ENCODE data around the gene MAGOHB. TPM values are rescaled to one million over a fixed set of nuclear protein-coding genes. Genes with fewer than 3 reads are reported as not detected.

Gene MAGOHB
- total RNA-seq, 3 donors from 2014 or later (not counting 1 experiment from before 2014, with no cell fraction given), result 13.0 to 16.3 (median 13.1) TPM

DNA sequence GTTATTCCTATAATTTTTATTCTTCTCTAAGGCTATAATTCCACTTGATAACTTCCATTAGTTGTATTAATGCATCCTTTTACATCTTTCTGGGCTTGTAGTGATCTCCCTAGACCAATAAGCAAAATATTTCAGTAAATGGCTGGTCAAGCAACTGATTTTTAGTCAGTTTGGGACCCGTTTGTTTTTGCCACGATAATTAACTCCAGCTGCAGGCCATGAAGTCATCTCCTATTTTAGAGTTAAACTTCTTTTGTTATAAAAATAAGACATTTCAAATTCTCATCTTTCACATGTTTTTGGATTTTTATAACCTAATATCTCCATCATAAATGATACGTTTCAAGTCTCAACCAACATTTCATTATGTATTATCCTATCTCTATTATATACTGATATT is 49.4 kb downstream of the MAGOHB start:
- intact Hi-C loops (cut with micrococcal nuclease), result loop anchor here (5.0 kb wide), 2 partner anchors 108 to 197 kb away; partner anchors contain the start of gene STYK1
- Mint-ChIP-seq H3K27ac (no peak overlapping the region), H3K36me3 (no peaks in the 10 kb centered on the region)

DNA sequence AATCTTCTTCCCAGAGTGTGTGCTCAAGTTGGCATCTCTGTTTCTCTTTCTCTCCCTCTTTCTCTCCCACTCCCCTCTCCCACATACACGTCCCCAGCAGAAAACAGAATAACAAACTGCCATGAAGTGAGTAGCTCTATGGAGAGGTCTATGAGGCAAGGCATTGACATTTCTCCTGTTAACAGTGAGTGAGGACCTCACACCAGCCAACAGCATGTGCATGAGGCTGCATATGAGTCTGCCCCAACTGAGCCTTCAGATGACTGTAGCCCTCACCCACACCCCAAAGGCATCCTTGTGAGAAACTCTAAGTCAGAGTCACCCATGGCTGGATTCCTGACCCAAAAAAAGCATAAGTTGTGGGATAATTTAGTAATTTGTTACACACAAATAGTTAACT is 50.4 kb downstream of the MAGOHB start:
- Mint-ChIP-seq H3K27me3 (ENCODE audit: low read depth in 2 of 2) (peaks cover 0 to 3% of the 10 kb centered on the region in 2 donors), H3K27ac (no peak overlapping the region), H3K36me3 (no peaks in the 10 kb centered on the region), H3K4me1 (peaks cover 33 to 35% of the 10 kb centered on the region in 2 donors), H3K9me3 (peaks cover 0 to 2% of the 10 kb centered on the region in 2 donors), H3K4me3 (no peak overlapping the region)
- intact Hi-C loops (cut with micrococcal nuclease), result loop anchor here (5.0 kb wide), 2 partner anchors 109 to 196 kb away; partner anchors contain the start of gene STYK1
- no peak overlapping the region for H3K4me3 ChIP-seq (ENCODE audit: low read length)
- ATAC-seq, result no peak
- TF ChIP-seq, protein P1, sequence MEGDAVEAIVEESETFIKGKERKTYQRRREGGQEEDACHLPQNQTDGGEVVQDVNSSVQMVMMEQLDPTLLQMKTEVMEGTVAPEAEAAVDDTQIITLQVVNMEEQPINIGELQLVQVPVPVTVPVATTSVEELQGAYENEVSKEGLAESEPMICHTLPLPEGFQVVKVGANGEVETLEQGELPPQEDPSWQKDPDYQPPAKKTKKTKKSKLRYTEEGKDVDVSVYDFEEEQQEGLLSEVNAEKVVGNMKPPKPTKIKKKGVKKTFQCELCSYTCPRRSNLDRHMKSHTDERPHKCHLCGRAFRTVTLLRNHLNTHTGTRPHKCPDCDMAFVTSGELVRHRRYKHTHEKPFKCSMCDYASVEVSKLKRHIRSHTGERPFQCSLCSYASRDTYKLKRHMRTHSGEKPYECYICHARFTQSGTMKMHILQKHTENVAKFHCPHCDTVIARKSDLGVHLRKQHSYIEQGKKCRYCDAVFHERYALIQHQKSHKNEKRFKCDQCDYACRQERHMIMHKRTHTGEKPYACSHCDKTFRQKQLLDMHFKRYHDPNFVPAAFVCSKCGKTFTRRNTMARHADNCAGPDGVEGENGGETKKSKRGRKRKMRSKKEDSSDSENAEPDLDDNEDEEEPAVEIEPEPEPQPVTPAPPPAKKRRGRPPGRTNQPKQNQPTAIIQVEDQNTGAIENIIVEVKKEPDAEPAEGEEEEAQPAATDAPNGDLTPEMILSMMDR (IDR thresholded peaks at IDR 0.05), result no peak
- no peak for DNase-seq
- H3K27me3 ChIP-seq (ENCODE audit: control insufficient read depth, insufficient read depth, low read length), result no peaks in the 10 kb centered on the region
- no peak overlapping the region for H3K27ac ChIP-seq (ENCODE audit: low read length)
- peaks cover 18% of the 10 kb centered on the region for H3K4me1 ChIP-seq (ENCODE audit: control insufficient read depth, insufficient read depth, low read length)
- no CpG with 5 or more reads among the region's 1 CpG for WGBS (ENCODE audit: insufficient coverage)
- no peaks in the 10 kb centered on the region for H3K9me3 ChIP-seq (ENCODE audit: control insufficient read depth, insufficient read depth, low read length)
- H3K36me3 ChIP-seq (ENCODE audit: control insufficient read depth, insufficient read depth, low read length), result no peaks in the 10 kb centered on the region

More for the DNA sequence above, 49.4 kb downstream of the MAGOHB start:
- ATAC-seq (no peak), DNase-seq (no peak)
- 88% methylated on average over 1 of the region's 3 CpGs for WGBS (ENCODE audit: insufficient coverage)
- H3K4me1 Mint-ChIP-seq, result peaks cover 25 to 26% of the 10 kb centered on the region in 2 donors
- TF ChIP-seq, protein P1 (IDR thresholded peaks at IDR 0.05), result no peak
- Histone ChIP-seq H3K27ac (ENCODE audit: low read length) (no peak overlapping the region), H3K9me3 (ENCODE audit: control insufficient read depth, insufficient read depth, low read length) (no peaks in the 10 kb centered on the region), H3K36me3 (ENCODE audit: control insufficient read depth, insufficient read depth, low read length) (no peaks in the 10 kb centered on the region), H3K4me1 (ENCODE audit: control insufficient read depth, insufficient read depth, low read length) (peaks cover 15% of the 10 kb centered on the region), H3K27me3 (ENCODE audit: control insufficient read depth, insufficient read depth, low read length) (no peaks in the 10 kb centered on the region), H3K4me3 (ENCODE audit: low read length) (no peak overlapping the region)
- no peak overlapping the region for H3K4me3 Mint-ChIP-seq
- H3K27me3 Mint-ChIP-seq (ENCODE audit: low read depth in 2 of 2), result peaks cover 0 to 3% of the 10 kb centered on the region in 2 donors
- H3K9me3 Mint-ChIP-seq, result no peaks in the 10 kb centered on the region

DNA sequence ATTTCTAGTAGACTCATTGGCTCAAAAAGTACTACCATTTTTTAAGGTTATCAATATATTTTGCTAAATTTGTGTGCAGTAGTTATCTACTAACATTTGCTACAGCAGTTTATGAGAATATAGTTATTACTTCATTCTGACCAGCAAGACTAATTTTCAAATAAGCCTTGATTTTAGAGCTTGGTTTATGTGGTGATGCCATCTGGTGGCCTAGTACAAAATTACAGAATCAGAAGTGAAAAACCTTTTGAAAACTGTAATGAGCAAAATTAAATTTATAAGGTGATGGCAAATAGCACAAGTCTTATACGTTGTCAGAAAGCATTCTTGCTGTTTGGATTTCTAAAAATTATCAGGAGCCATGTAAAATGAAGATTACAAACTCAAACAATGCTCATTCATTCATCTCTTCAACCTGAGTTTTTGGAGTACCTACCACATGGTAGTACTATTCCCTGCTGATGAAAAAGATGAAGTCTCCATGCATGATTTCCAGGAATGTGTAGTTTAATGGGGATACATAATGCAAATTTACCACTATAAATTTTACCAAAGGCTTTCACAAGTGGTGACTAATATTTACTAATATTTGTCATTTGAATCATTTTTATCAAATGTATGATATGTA is 51.0 kb downstream of the MAGOHB start:
- TF ChIP-seq, protein P1 (IDR thresholded peaks at IDR 0.05), result peak; percentile 82
- Histone ChIP-seq H3K9me3 (ENCODE audit: control insufficient read depth, insufficient read depth, low read length) (no peaks in the 10 kb centered on the region), H3K36me3 (ENCODE audit: control insufficient read depth, insufficient read depth, low read length) (no peaks in the 10 kb centered on the region), H3K4me3 (ENCODE audit: low read length) (no peak overlapping the region), H3K4me1 (ENCODE audit: control insufficient read depth, insufficient read depth, low read length) (peaks cover 22% of the 10 kb centered on the region), H3K27me3 (ENCODE audit: control insufficient read depth, insufficient read depth, low read length) (no peaks in the 10 kb centered on the region), H3K27ac (ENCODE audit: low read length) (no peak overlapping the region)
- peak in 1 of 2 donors; percentile 79 for DNase-seq
- Mint-ChIP-seq H3K27ac (peak overlapping the region in 1 of 2 donors; percentile 52), H3K36me3 (no peaks in the 10 kb centered on the region), H3K4me3 (no peak overlapping the region), H3K9me3 (peaks cover 0 to 2% of the 10 kb centered on the region in 2 donors), H3K27me3 (ENCODE audit: low read depth in 2 of 2) (no peaks in the 10 kb centered on the region), H3K4me1 (peaks cover 38 to 41% of the 10 kb centered on the region in 2 donors)
- peak; percentile 37 to 53 (median 47) for ATAC-seq
- WGBS (ENCODE audit: insufficient coverage), result 0% methylated on average over 1 of the region's 1 CpG
- intact Hi-C loops (cut with micrococcal nuclease), result loop anchor here (1.0 to 5.0 kb wide), 5 partner anchors 110 to 409 kb away; partner anchors contain the start of gene STYK1
